ENCODE data around the gene TMPRSS4. TPM values are rescaled to one million over a fixed set of nuclear protein-coding genes. Genes with fewer than 3 reads are reported as not detected.

TMPRSS4 gene
- total and polyA plus RNA-seq, 2 of the 13 experiments (the other 11 are each of a cell fraction or from before 2014, with no cell fraction given): 0.32 TPM; not detected in 1

DNA sequence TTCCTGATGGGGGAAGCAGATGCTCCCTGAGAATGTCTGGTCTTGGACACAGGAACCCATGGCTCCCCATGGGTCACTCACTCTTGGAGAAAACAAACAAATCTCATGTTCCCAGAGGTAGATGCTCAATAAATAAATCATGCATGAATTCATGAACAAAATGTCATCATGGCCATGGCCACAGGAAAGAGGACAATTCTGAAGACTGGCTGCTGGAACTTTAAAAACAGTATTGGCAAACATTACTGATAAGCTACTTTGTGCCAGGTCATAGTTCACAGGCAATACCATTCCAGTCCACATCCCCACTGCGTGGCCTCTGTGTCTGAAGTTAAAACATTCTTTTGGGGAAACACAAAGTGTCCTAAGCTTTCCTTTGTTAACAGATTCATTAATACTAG lies 19.1 kb downstream of the TMPRSS4 start (continued):
- TF ChIP-seq CEBPZ (IDR thresholded peaks at IDR 0.05; ENCODE audit: low read length) (no peak), CSRNP1 (CRISPR knock-in tag; IDR thresholded peaks at IDR 0.05) (no peak), CREB1 (IDR thresholded peaks at IDR 0.05) (no peak), CREB1 (CRISPR knock-in tag; IDR thresholded peaks at IDR 0.05) (no peak), ZNF747 (CRISPR knock-in tag; IDR thresholded peaks at IDR 0.05; ENCODE audit: borderline replicate concordance) (no peak), ZNF780A (CRISPR knock-in tag; IDR thresholded peaks at IDR 0.05) (no peak), NAIF1 (CRISPR knock-in tag; IDR thresholded peaks at IDR 0.05; ENCODE audit: borderline replicate concordance) (0 out of 2 replicates have a peak, but pooled peaks have one; percentile 25), ZFP82 (CRISPR knock-in tag; IDR thresholded peaks at IDR 0.05; ENCODE audit: borderline replicate concordance) (no peak)
- TF ChIP-seq, protein P1, sequence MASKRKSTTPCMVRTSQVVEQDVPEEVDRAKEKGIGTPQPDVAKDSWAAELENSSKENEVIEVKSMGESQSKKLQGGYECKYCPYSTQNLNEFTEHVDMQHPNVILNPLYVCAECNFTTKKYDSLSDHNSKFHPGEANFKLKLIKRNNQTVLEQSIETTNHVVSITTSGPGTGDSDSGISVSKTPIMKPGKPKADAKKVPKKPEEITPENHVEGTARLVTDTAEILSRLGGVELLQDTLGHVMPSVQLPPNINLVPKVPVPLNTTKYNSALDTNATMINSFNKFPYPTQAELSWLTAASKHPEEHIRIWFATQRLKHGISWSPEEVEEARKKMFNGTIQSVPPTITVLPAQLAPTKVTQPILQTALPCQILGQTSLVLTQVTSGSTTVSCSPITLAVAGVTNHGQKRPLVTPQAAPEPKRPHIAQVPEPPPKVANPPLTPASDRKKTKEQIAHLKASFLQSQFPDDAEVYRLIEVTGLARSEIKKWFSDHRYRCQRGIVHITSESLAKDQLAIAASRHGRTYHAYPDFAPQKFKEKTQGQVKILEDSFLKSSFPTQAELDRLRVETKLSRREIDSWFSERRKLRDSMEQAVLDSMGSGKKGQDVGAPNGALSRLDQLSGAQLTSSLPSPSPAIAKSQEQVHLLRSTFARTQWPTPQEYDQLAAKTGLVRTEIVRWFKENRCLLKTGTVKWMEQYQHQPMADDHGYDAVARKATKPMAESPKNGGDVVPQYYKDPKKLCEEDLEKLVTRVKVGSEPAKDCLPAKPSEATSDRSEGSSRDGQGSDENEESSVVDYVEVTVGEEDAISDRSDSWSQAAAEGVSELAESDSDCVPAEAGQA (IDR thresholded peaks at IDR 0.05; ENCODE audit: low read depth): no peak
- TF ChIP-seq, protein P1 (CRISPR knock-in tag; IDR thresholded peaks at IDR 0.05; ENCODE audit: borderline replicate concordance): no peak
- TF ChIP-seq, protein P2, sequence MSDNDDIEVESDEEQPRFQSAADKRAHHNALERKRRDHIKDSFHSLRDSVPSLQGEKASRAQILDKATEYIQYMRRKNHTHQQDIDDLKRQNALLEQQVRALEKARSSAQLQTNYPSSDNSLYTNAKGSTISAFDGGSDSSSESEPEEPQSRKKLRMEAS (IDR thresholded peaks at IDR 0.05): 0 out of 2 replicates have a peak, but pooled peaks have one; percentile 10
- TF ChIP-seq, protein P3, sequence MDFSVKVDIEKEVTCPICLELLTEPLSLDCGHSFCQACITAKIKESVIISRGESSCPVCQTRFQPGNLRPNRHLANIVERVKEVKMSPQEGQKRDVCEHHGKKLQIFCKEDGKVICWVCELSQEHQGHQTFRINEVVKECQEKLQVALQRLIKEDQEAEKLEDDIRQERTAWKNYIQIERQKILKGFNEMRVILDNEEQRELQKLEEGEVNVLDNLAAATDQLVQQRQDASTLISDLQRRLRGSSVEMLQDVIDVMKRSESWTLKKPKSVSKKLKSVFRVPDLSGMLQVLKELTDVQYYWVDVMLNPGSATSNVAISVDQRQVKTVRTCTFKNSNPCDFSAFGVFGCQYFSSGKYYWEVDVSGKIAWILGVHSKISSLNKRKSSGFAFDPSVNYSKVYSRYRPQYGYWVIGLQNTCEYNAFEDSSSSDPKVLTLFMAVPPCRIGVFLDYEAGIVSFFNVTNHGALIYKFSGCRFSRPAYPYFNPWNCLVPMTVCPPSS (IDR thresholded peaks at IDR 0.05): no peak

All from HepG2 (cell line).